Sigmoid colon (tissue), 4 donors: ENCODE results near the gene SLFN12L.

Source experiments
- CTCF ChIP-seq, 4 experiments: fragments of 450-650 bp in 3 of 4; fragments of 200-600 bp in 1 of 4; IDR thresholded peaks; one replicate each; pipeline ENCODE4 v1.5.1; 2016 to 2019; ENCODE audit warnings: antibody characterized with exemption in 4 of 4, mild to moderate bottlenecking in 3 of 4, moderate library complexity in 2 of 4
- EP300 ChIP-seq, 4 donors: sonication (generic); formaldehyde crosslinking; IDR thresholded peaks; one replicate each; pipeline ENCODE4 v1.6.1; 2017; ENCODE audit warnings: antibody characterized with exemption in 4 of 4
- POLR2A ChIP-seq, 2 donors: fragments of 450-650 bp; IDR thresholded peaks; one replicate each; pipeline ENCODE4 v1.6.1; 2016; ENCODE audit warnings: antibody characterized with exemption in 2 of 2, mild to moderate bottlenecking in 2 of 2, moderate library complexity in 2 of 2
- POLR2AphosphoS5 ChIP-seq, 4 donors: sonication (generic); formaldehyde crosslinking; IDR thresholded peaks; one replicate each; pipeline ENCODE4 v1.6.1; 2017; ENCODE audit warnings: antibody characterized with exemption in 4 of 4

GRCh38 chr17:35531160-35531559 is 6.3 kb downstream of the SLFN12L start:
- TF ChIP-seq POLR2A (IDR thresholded peaks at IDR 0.05) = no peak
- no peak for TF ChIP-seq CTCF (IDR thresholded peaks at IDR 0.05)
- TF ChIP-seq POLR2AphosphoS5 (IDR thresholded peaks at IDR 0.05) = no peak
- TF ChIP-seq EP300 (IDR thresholded peaks at IDR 0.05) = no peak
